Naive thymus-derived CD8-positive, alpha-beta T cell (primary cell): ENCODE data around the gene AFTPH. TPM values are rescaled to one million over a fixed set of nuclear protein-coding genes. Genes with fewer than 3 reads are reported as not detected.

Source experiments
- ATAC-seq, 2 donors: fragments of 150-1000 bp; cut with Tn5 transposase in 1 of 2; sonication (Bioruptor Pico), chemical (Tn5 transposase) in 1 of 2; 1 replicate in 1 of 2; 2 replicates in 1 of 2; pipeline ENCODE4 v1.10.0; 2021; ENCODE audit warnings: mild to moderate bottlenecking in 2 of 2, moderate library complexity in 2 of 2
- POLR2A ChIA-PET: fragments of 350-600 bp; sonication (Branson Sonifier 250); formaldehyde crosslinking; loops from one replicate; lab custom pipeline; 2021; ENCODE audit warnings: antibody characterized with exemption; lab: Charles Lee
- DNase-seq, 10 donors: peaks; one replicate each; pipeline versions ENCODE4 v3.0.0 to v3.0.0-alpha.2; 2020 to 2022
- H3K27ac Mint-ChIP-seq, 10 donors: one replicate each; pipeline ENCODE4 v1.8.0; 2020 to 2022; ENCODE audit warnings: mild to moderate bottlenecking in 10 of 10, mixed read lengths in 10 of 10, moderate library complexity in 4 of 10, inconsistent platforms in 1 of 10
- H3K27me3 Mint-ChIP-seq, 5 donors: one replicate each; pipeline ENCODE4 v1.8.0; 2021 to 2022; ENCODE audit warnings: mixed read lengths in 5 of 5
- H3K36me3 Mint-ChIP-seq, 3 donors: one replicate each; pipeline ENCODE4 v1.8.0; 2020 to 2022; ENCODE audit warnings: mixed read lengths in 3 of 3, mild to moderate bottlenecking in 2 of 3, inconsistent platforms in 1 of 3
- H3K4me1 Mint-ChIP-seq, 4 donors: one replicate each; pipeline ENCODE4 v1.8.0; 2021 to 2022; ENCODE audit warnings: mixed read lengths in 4 of 4
- H3K4me3 Mint-ChIP-seq, 10 donors: one replicate each; pipeline ENCODE4 v1.8.0; 2020 to 2022; ENCODE audit warnings: mild to moderate bottlenecking in 10 of 10, mixed read lengths in 10 of 10, moderate library complexity in 6 of 10, inconsistent platforms in 1 of 10
- H3K9me3 Mint-ChIP-seq, 9 donors: one replicate each; pipeline ENCODE4 v1.8.0; 2020 to 2022; ENCODE audit warnings: mixed read lengths in 9 of 9, mild to moderate bottlenecking in 3 of 9, inconsistent platforms in 1 of 9, moderate library complexity in 1 of 9
- polyA plus RNA-seq, 3 donors: library from polyadenylated mRNA; unstranded; fragments of 300-500 nt; fragmentation: Illumina TruSeq; gene quantifications; one replicate each; pipeline ENCODE4 v1.2.3, GENCODE V29; 2021
- total RNA-seq, 8 experiments: library from RNA in 2 of 8; stranded (reverse) in 2 of 8; gene quantifications; one replicate each; pipeline ENCODE4 v1.2.3 and lab custom pipeline; 2021 to 2026

The AFTPH gene
- total and polyA plus RNA-seq, 5 experiments from 2014 or later: 20.9 to 51.6 (median 23.6) TPM

DNA sequence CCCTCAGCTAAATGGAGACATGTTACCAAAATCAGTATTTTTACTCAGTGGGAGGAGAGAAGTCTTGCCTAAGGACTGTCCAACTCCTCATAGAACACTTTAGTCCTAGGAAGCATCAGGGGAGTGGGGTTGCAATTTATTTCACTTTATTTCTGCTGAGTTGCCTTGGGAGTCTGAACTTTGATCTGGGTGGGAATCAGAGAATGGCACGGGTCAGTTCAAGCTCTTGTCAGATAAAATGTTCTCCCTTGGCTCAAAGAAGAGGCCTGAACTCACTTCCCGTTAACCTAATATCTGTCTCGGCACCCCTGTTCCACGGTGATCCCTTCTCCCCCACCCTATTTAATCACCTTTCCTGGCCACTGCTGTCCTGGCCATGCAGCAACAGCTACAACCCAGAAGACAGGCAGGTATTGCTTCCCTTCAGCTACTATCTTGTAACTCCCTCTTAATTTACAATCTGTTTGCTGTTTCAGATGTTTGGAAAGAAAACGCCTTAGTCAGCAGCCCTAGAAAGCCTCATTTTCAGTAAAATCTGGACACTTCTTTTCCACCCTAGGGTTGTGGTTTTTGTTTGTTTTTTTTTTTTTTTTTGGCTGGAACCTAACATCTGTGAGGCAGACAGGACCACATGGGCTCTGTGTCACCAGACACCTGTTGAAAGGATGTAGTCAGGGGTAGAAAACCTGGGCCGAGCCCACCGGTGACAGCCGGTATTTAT lies 77.1 kb downstream of the AFTPH start:
- ATAC-seq (no peak), DNase-seq (no peak)
- H3K9me3 Mint-ChIP-seq: no peaks in the 10 kb centered on the region
- POLR2A ChIA-PET: interaction anchor here (1.2 kb wide), 1 partner anchor 78 kb away, joined by 3 read pairs; no protein-coding TSS in a partner anchor
- H3K27ac Mint-ChIP-seq: peak overlapping the region in 2 of 10 donors; percentile 22 to 87
- H3K36me3 Mint-ChIP-seq: peaks cover 0 to 3% (median 0%) of the 10 kb centered on the region in 3 donors
- peaks cover 0 to 15% (median 3%) of the 10 kb centered on the region in 4 donors for H3K4me1 Mint-ChIP-seq
- H3K4me3 Mint-ChIP-seq: no peak overlapping the region
- H3K27me3 Mint-ChIP-seq: no peaks in the 10 kb centered on the region

DNA sequence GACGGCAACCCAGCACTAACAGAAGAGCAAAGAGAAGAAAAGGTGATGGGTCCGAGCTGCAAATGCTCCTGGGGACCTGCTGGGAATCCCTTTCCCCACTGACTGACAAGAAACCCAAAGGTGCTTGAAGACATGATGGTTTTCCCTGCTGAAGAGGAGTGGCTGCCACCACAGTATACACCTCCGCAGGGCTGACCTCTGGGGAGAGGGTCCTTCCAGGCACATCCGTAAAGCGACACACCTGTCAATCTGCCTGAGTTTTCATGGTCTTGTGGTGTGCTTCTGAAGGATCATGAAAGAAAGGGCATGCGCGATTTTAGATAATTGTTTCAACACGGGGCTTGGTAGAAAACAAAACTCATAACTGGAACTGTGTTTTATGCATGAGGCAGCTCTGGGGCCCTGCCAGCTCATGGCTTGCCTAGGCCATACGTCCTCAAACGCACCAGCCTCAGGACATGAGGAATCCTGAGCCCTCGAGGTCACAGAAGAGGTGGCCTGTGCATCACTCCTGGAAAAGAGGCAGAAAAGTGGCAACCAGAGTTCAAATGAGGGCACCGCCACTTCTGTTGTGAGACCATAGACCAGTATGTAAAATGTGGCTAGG lies 77.8 kb downstream of the AFTPH start:
- H3K4me1 Mint-ChIP-seq: peaks cover 4 to 22% (median 5%) of the 10 kb centered on the region in 4 donors
- peak overlapping the region in 1 of 10 donors; percentile 22 for H3K27ac Mint-ChIP-seq
- DNase-seq (no peak), ATAC-seq (no peak)
- peaks cover 0 to 3% (median 0%) of the 10 kb centered on the region in 3 donors for H3K36me3 Mint-ChIP-seq
- POLR2A ChIA-PET: no interaction called here
- H3K27me3 Mint-ChIP-seq: no peaks in the 10 kb centered on the region
- H3K4me3 Mint-ChIP-seq: no peak overlapping the region
- no peaks in the 10 kb centered on the region for H3K9me3 Mint-ChIP-seq

DNA sequence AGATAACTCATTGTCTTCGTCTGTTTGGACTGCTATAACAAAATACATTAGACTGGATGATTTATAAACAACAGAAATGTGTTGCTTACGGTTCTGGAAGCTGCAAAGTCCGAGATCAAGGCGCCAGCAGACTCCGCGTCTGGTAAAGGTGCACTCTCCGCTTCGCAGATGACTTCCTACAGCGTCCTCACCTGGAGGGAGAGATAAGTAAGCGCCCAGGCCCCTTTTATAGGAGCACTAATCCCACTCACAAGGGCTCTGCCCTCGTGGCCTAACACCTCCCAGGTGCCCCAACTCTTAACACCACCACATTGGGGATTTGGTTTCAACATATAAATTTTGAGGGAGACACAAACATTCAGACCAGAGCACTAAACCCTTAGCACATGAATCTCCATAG lies 78.3 kb downstream of the AFTPH start:
- Mint-ChIP-seq H3K36me3 (peaks cover 0 to 3% (median 0%) of the 10 kb centered on the region in 3 donors), H3K4me3 (no peak overlapping the region), H3K9me3 (no peaks in the 10 kb centered on the region), H3K27me3 (no peaks in the 10 kb centered on the region), H3K4me1 (peaks cover 6 to 27% (median 10%) of the 10 kb centered on the region in 4 donors), H3K27ac (no peak overlapping the region)
- DNase-seq (no peak), ATAC-seq (no peak)
- POLR2A ChIA-PET: no interaction called here

DNA sequence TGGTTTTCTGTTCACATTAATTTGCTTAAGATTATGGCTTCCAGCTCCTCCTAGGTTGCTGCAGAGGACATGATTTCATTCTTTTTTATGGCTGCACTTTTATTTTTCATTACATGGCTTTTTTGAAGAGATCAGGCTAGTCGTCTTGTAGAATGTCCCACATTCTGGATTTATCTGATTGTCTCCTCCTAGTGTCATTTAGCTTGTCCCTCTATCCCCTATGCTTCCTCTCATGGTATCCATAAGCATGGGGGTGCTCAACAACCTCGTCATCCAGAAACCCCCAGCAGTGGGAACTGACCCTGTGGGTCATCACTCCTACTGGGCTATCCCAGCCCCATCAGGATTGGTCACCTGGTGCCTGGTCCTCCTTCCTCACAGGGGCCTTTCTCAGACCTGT lies 80.0 kb downstream of the AFTPH start:
- Mint-ChIP-seq H3K27ac (no peak overlapping the region), H3K9me3 (no peaks in the 10 kb centered on the region), H3K36me3 (peaks cover 0 to 3% (median 0%) of the 10 kb centered on the region in 3 donors), H3K4me1 (peaks cover 9 to 36% (median 23%) of the 10 kb centered on the region in 4 donors), H3K27me3 (no peaks in the 10 kb centered on the region), H3K4me3 (no peak overlapping the region)
- ATAC-seq (no peak), DNase-seq (no peak)
- POLR2A ChIA-PET: no interaction called here

DNA sequence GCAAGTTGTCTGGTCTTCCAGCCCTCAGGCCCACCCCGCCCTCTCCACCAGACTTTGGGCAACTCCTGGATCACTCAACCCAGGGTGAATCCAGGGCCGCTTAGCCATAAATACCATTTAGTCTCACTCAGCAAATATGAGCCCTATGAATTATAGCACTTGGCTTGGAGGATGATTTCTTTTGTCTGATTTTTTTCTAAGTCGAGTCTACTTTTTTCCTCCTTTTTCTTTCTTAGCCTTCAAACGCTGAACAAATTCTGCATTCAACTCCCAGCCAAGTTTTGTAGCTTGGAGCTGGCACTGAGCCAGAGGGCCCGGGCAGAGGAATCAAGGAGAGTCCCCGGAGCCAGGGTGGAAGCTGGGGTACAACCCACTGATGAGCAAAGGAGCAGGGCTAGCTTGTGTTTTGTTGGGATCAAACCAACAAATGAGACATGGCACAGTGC lies 80.9 kb downstream of the AFTPH start:
- Mint-ChIP-seq H3K9me3 (no peaks in the 10 kb centered on the region), H3K4me3 (no peak overlapping the region), H3K36me3 (peaks cover 0 to 3% (median 0%) of the 10 kb centered on the region in 3 donors), H3K27ac (peak overlapping the region in 1 of 10 donors; percentile 65), H3K27me3 (no peaks in the 10 kb centered on the region), H3K4me1 (peaks cover 4 to 30% (median 25%) of the 10 kb centered on the region in 4 donors)
- no peak for ATAC-seq
- POLR2A ChIA-PET: interaction anchor here (1.1 to 2.9 kb wide), 2 partner anchors 10 to 81 kb away, joined by 5 to 13 read pairs; partner anchors contain the start of gene AFTPH
- DNase-seq: no peak

DNA sequence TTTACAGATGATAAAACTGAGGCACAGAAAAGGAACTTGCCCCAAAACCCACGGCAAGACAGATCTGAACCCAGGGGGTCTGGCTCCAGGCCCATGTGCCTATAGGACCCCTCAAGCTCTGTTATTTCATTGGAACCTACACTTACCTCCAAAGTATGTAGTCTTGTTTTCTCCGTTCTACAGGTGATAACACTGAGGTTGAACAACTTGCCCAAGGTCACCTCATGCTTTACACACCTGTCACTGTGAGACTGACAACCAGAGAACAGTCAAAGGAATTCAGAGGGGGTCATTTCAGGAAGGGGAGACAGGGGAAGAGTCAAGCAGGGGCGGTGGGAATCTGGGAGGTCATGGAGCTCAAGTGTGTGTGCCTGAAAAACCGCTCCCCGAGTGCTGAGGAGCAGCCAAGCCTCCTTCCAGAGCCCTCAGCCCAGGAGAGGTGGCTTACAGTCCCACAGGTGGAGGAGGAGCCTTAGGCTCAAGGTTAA lies 81.9 kb downstream of the AFTPH start:
- ATAC-seq (no peak), DNase-seq (no peak)
- Mint-ChIP-seq H3K27me3 (no peaks in the 10 kb centered on the region), H3K36me3 (peaks cover 0 to 3% (median 0%) of the 10 kb centered on the region in 3 donors), H3K9me3 (no peaks in the 10 kb centered on the region), H3K4me3 (peak overlapping the region in 7 of 10 donors; percentile 19 to 78 (median 45)), H3K4me1 (peaks cover 4 to 30% (median 25%) of the 10 kb centered on the region in 4 donors), H3K27ac (peak overlapping the region in 9 of 10 donors; percentile 5 to 90 (median 65))
- POLR2A ChIA-PET: interaction anchor here (1.1 to 4.8 kb wide), 4 partner anchors 11 to 145 kb away, joined by 5 to 42 read pairs (median 16); partner anchors contain the start of genes AFTPH and SERTAD2

DNA sequence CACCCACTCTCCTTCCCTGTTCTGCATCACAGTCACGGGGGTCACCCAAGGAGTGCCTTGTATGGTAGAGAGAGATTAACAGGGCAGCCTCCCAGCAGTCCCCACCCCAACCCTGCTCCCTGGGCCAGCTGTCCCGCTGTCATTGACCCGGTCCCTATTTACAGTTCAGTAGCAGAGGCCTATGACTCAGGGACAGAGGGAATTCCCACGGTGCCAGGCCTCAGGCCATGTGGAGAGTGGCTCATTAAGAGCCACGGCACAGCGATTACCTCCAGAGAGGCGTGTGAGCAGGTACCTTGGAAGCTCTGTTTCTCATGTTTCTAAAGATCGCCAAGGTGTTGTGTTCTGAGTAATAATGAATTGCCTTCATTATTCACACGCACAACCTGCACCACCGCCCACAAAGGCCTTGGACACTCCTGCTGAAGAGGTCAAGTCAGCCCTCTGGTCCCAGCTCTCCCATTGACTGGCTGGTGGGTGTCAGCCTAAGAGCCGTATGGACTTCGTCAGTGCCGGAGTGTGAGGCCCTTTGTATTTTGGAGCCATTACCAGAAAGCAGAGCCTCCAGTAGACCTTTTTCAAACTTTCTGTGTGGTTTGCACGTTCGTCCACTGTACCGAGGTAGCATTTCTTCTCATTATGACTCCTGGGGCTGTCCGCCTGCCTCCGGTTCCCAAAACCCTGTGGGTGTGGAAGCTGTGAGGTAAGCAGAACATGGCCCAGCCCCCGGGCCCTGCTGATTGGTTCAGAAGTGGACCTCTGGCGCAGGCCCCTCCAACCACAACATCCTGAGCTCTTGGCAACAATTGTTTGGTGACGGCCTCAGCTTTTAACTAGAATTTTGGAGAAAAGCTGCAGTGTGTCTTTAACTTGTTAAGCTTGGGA lies 82.6 kb downstream of the AFTPH start:
- ATAC-seq: peak; percentile 87 to 93
- Mint-ChIP-seq H3K36me3 (peaks cover 0 to 3% (median 0%) of the 10 kb centered on the region in 3 donors), H3K9me3 (no peaks in the 10 kb centered on the region), H3K4me1 (peaks cover 4 to 30% (median 25%) of the 10 kb centered on the region in 4 donors), H3K27me3 (no peaks in the 10 kb centered on the region), H3K27ac (peak overlapping the region; percentile 54 to 90 (median 80)), H3K4me3 (peak overlapping the region; percentile 48 to 78 (median 66))
- POLR2A ChIA-PET: interaction anchor here (0.7 to 4.8 kb wide), 11 partner anchors 10 to 253 kb away, joined by 3 to 42 read pairs (median 4); partner anchors contain the start of genes AFTPH and SERTAD2
- DNase-seq: peak; percentile 50 to 92 (median 83)

DNA sequence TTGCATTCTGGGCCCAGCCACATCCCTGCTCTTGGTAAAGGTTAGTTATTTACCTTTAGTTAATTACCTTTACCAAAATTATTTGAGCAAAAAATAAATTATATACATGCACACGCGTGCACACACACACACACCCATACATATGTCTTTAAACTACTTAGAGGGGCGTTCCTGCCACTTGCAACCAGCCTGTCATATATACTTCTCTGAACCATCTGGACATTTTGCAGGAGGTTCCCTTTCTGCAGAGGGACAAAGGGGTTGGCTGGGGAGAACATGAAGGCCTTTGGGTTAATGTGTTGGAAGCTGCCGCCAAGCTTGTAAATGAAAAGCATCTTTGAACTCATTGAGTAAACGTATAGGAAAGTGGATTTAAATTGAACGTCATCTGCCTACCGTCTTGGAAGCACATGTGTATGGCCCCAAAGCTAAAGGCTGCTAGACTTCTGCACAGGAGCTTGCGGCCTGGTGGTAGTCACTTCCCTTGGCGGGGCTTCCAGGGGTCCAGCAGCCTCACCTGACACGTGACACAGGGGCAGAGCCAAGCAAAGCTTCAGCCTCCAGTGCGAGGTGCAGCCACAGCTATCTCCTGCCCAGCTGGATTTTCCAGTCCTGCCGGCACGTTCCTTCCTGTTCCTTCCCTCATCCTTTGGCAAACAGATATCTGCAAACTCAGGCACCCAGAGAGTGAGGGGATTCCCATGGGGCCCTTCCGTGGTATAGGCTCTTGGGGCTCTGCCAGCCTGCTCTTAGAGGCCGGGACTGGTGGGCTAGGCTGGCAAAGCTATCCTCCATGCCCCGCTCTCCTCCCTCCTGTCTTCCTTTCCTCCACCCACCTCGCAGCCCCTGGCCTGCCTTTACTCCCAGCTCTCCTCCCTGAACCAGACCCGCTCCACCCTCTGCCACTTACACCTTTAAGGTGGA lies 83.5 kb downstream of the AFTPH start:
- Mint-ChIP-seq H3K9me3 (no peaks in the 10 kb centered on the region), H3K4me3 (peak overlapping the region; percentile 64 to 79 (median 78)), H3K27me3 (no peaks in the 10 kb centered on the region), H3K4me1 (peaks cover 4 to 30% (median 25%) of the 10 kb centered on the region in 4 donors), H3K36me3 (peaks cover 0 to 3% (median 0%) of the 10 kb centered on the region in 3 donors), H3K27ac (peak overlapping the region; percentile 56 to 92 (median 83))
- ATAC-seq (no peak), DNase-seq (no peak)
- POLR2A ChIA-PET: interaction anchor here (0.5 to 4.8 kb wide), 14 partner anchors 11 to 522 kb away, joined by 3 to 42 read pairs (median 4); partner anchors contain the start of genes AFTPH and SERTAD2

DNA sequence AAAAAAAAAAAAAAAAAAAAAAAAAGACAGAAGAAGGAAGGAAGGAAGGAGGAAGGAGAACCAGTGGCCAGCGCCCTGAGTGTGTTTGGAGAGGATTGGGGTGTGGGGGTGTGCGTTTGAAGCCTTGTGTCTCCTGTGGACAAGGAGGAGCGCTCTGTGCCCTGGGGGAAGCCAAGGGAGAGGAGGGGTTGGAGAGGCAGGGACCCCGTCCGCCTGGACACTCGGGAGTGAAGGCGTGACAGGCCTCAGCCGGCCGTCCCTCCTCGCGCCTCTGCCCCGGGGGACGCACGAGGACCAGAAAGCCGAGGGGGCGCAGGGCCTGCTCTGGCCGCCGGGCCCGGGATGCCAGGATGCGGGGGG lies 84.7 kb downstream of the AFTPH start:
- peak; percentile 1 to 15 for ATAC-seq
- POLR2A ChIA-PET: interaction anchor here (0.7 to 4.8 kb wide), 14 partner anchors 13 to 249 kb away, joined by 3 to 42 read pairs (median 5); partner anchors contain the start of gene SERTAD2
- Mint-ChIP-seq H3K27me3 (no peaks in the 10 kb centered on the region), H3K9me3 (no peaks in the 10 kb centered on the region), H3K27ac (peak overlapping the region in 9 of 10 donors; percentile 52 to 92 (median 82)), H3K4me3 (peak overlapping the region; percentile 64 to 83 (median 78)), H3K4me1 (peaks cover 4 to 30% (median 25%) of the 10 kb centered on the region in 4 donors), H3K36me3 (peaks cover 0 to 3% (median 0%) of the 10 kb centered on the region in 3 donors)
- no peak for DNase-seq

DNA sequence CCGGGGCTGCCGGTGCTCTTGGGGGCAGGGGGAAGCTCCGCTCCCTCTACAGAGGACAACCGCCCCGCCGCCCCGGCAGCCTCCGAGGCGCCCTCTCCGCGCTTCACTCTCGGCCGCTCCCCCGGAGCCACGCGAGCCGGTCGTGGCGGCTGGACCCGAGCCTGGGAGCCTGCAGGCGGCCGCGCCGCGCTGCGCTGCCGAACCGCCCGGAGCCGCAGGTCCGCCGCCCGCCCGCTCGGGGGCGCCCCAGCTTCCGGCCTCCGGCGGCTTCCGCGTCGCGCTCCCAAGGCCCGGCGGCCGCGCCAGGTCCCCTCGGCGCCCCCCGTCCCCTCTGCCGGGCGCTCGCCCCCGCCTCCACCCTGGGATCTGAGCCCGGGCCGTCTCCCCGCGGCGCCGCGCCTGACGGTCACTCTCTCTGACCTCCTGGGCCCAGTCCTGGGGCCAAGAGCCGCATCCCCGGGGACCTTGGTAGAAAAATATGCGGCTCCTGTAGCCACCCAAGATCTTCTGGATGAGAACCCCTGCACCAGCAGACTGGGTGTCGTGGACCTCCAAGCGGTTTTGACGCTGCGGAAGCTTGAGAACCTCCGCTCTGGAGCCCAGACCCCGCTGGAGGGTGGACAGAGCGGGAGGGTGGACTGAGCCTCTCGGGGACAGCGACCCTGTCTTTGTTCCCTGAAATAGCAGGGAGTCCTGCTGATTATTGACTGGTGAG lies 85.3 kb downstream of the AFTPH start:
- Mint-ChIP-seq H3K36me3 (no peaks in the 10 kb centered on the region), H3K27me3 (no peaks in the 10 kb centered on the region), H3K4me1 (peaks cover 4 to 30% (median 25%) of the 10 kb centered on the region in 4 donors), H3K9me3 (no peaks in the 10 kb centered on the region), H3K4me3 (peak overlapping the region; percentile 61 to 89 (median 78)), H3K27ac (peak overlapping the region; percentile 60 to 90 (median 80))
- DNase-seq (peak; percentile 47 to 80 (median 74)), ATAC-seq (peak; percentile 67 to 84)
- POLR2A ChIA-PET: interaction anchor here (0.5 to 4.8 kb wide), 13 partner anchors 10 to 249 kb away, joined by 3 to 42 read pairs (median 5); partner anchors contain the start of gene SERTAD2
